IMR-90 (cell line): ENCODE measurements around the gene SREBF2. TPM values are rescaled to one million over a fixed set of nuclear protein-coding genes. Genes with fewer than 3 reads are reported as not detected.

Experiments used
- ATAC-seq: fragments of 200-7000 bp; cut with Tn5 transposase; 2 replicates; pipeline ENCODE4 v1.9.1; 2020; ENCODE audit warnings: low read depth, mild to moderate bottlenecking, moderate library complexity
- BruUV-seq: library from RNA; stranded (reverse); fragments of 400-500 nt; replicated peaks from 2 replicates; lab custom pipeline; 2021; lab: Mats Ljungman, UMichigan
- CTCF ChIA-PET: fragments of 300-600 bp; formaldehyde crosslinking; extraction: SDS; loops from one replicate; lab custom pipeline; 2021; ENCODE audit warnings: antibody characterized with exemption; lab: Yijun Ruan, JAX
- POLR2A ChIA-PET: fragments of 300-600 bp; sonication (Branson Sonifier 250); formaldehyde crosslinking; loops from one replicate; lab custom pipeline; 2022; ENCODE audit warnings: antibody characterized with exemption; ENCODE audit not compliant: unreplicated experiment; lab: Charles Lee
- DNase-seq: peaks from one replicate; pipeline ENCODE4 v3.0.0; 2013
- H2AFZ ChIP-seq: replicated peaks from 2 replicates; pipeline ENCODE3; 2013; ENCODE audit warnings: low read length, mild to moderate bottlenecking; ENCODE audit not compliant: poor library complexity
- H2AK5ac ChIP-seq: 2 replicates; pipeline ENCODE4 v1.6.1; 2013; ENCODE audit warnings: low read depth, low read length, inconsistent platforms
- H2AK9ac ChIP-seq: replicated peaks from 2 replicates; pipeline ENCODE3; 2013; ENCODE audit warnings: mild to moderate bottlenecking, low read depth, low read length, moderate library complexity; ENCODE audit not compliant: poor library complexity
- H2BK120ac ChIP-seq: 2 replicates; pipeline ENCODE4 v1.6.1; 2013; ENCODE audit warnings: low read depth, low read length, inconsistent platforms
- H2BK15ac ChIP-seq: 3 replicates; pipeline ENCODE4 v1.6.1; 2013; ENCODE audit warnings: low read depth, low read length, inconsistent platforms
- H2BK20ac ChIP-seq: 2 replicates; pipeline ENCODE4 v1.6.1; 2013; ENCODE audit warnings: low read depth, mild to moderate bottlenecking, inconsistent platforms, low read length, moderate library complexity
- H2BK5ac ChIP-seq: 2 replicates; pipeline ENCODE4 v1.6.1; 2013; ENCODE audit warnings: mild to moderate bottlenecking, low read depth, low read length, inconsistent platforms; ENCODE audit not compliant: poor library complexity, severe bottlenecking
- H3K14ac ChIP-seq: replicated peaks from 2 replicates; pipeline ENCODE4 v1.6.1; 2013; ENCODE audit warnings: low read depth, low read length, inconsistent platforms
- H3K18ac ChIP-seq: 2 replicates; pipeline ENCODE4 v1.6.1; 2013; ENCODE audit warnings: low read depth, low read length, control low read depth
- H3K23ac ChIP-seq: 2 replicates; pipeline ENCODE4 v1.6.1; 2013; ENCODE audit warnings: low read depth, low read length, inconsistent platforms
- H3K27ac ChIP-seq: 2 replicates; pipeline ENCODE4 v1.5.1; 2013; ENCODE audit warnings: mild to moderate bottlenecking, control low read depth, low read length; ENCODE audit not compliant: insufficient read depth
- H3K27me3 ChIP-seq: 2 replicates; pipeline ENCODE4 v1.6.1; 2013; ENCODE audit warnings: low read length; ENCODE audit not compliant: control insufficient read depth, insufficient read depth
- H3K36me3 ChIP-seq: 2 replicates; pipeline ENCODE4 v1.6.1; 2013; ENCODE audit warnings: low read length, mixed read lengths; ENCODE audit not compliant: control insufficient read depth, insufficient read depth
- H3K4ac ChIP-seq: 2 replicates; pipeline ENCODE4 v1.6.1; 2013; ENCODE audit warnings: low read depth, low read length, inconsistent platforms
- H3K4me1 ChIP-seq: 2 replicates; pipeline ENCODE4 v1.6.1; 2013; ENCODE audit warnings: low read length, mixed read lengths; ENCODE audit not compliant: control insufficient read depth, insufficient read depth
- H3K4me2 ChIP-seq: 2 replicates; pipeline ENCODE4 v1.6.1; 2013; ENCODE audit warnings: low read depth, mild to moderate bottlenecking, control low read depth, low read length, moderate library complexity
- H3K4me3 ChIP-seq: 2 replicates; pipeline ENCODE4 v1.5.1; 2013; ENCODE audit warnings: low read depth, mild to moderate bottlenecking, control low read depth, low read length, moderate library complexity; ENCODE audit not compliant: insufficient read depth
- H3K56ac ChIP-seq: 2 replicates; pipeline ENCODE4 v1.6.1; 2013; ENCODE audit warnings: low read length, inconsistent platforms; ENCODE audit not compliant: insufficient read depth; ENCODE audit errors: extremely low read depth
- H3K79me1 ChIP-seq, 2 experiments: 2 replicates each; pipeline ENCODE4 v1.6.1; 2013; ENCODE audit warnings: low read length in 2 of 2, inconsistent platforms in 1 of 2, low read depth in 1 of 2
- H3K9ac ChIP-seq: 2 replicates; pipeline ENCODE4 v1.6.1; 2013; ENCODE audit warnings: low read depth, low read length, control low read depth
- H3K9me1 ChIP-seq: 2 replicates; pipeline ENCODE4 v1.6.1; 2013; ENCODE audit warnings: low read length, inconsistent platforms; ENCODE audit not compliant: insufficient read depth
- H3K9me3 ChIP-seq: 2 replicates; pipeline ENCODE4 v1.6.1; 2013; ENCODE audit warnings: low read length; ENCODE audit not compliant: control insufficient read depth, insufficient read depth
- H4K20me1 ChIP-seq: 2 replicates; pipeline ENCODE4 v1.6.1; 2013; ENCODE audit warnings: low read length, inconsistent platforms; ENCODE audit not compliant: insufficient read depth
- H4K5ac ChIP-seq: 2 replicates; pipeline ENCODE4 v1.6.1; 2013; ENCODE audit warnings: mild to moderate bottlenecking, low read depth, low read length, control low read depth
- H4K8ac ChIP-seq, 2 experiments: 2 replicates each; pipeline ENCODE4 v1.6.1; 2013; ENCODE audit warnings: low read depth in 2 of 2, low read length in 2 of 2, control low read depth in 1 of 2, inconsistent platforms in 1 of 2
- H4K91ac ChIP-seq: 2 replicates; pipeline ENCODE4 v1.6.1; 2013; ENCODE audit warnings: low read depth, low read length, inconsistent platforms; ENCODE audit not compliant: insufficient read depth
- BHLHE40 ChIP-seq: fragments of 150-350 bp; IDR thresholded peaks from 2 replicates; pipeline ENCODE4 v1.6.1; 2016; ENCODE audit warnings: mild to moderate bottlenecking, low read depth, low read length
- CEBPB ChIP-seq: IDR thresholded peaks from 2 replicates; pipeline ENCODE4 v1.6.1; 2012; ENCODE audit warnings: low read depth, low read length, improper control_type of control experiment
- CHD1 ChIP-seq: IDR thresholded peaks from 2 replicates; pipeline ENCODE4 v1.6.1; 2012; ENCODE audit warnings: low read depth, low read length, improper control_type of control experiment
- CTCF ChIP-seq: conservative IDR thresholded peaks from 2 replicates; pipeline ENCODE4 v1.5.1; 2012; ENCODE audit warnings: mild to moderate bottlenecking, low read depth, low read length, improper control_type of control experiment
- FOS ChIP-seq: fragments of 150-350 bp; IDR thresholded peaks from 2 replicates; pipeline ENCODE4 v1.6.1; 2016; ENCODE audit warnings: low read depth, low read length
- MAFK ChIP-seq: IDR thresholded peaks from 2 replicates; pipeline ENCODE4 v1.6.1; 2012; ENCODE audit warnings: low read depth, low read length, improper control_type of control experiment
- MAZ ChIP-seq: IDR thresholded peaks from 2 replicates; pipeline ENCODE4 v1.6.1; 2012; ENCODE audit warnings: low read depth, mild to moderate bottlenecking, low read length, improper control_type of control experiment, moderate library complexity, borderline replicate concordance
- MXI1 ChIP-seq: IDR thresholded peaks from 2 replicates; pipeline ENCODE4 v1.6.1; 2012; ENCODE audit warnings: low read depth, mild to moderate bottlenecking, low read length, moderate library complexity, borderline replicate concordance
- NFE2L2 ChIP-seq: fragments of 150-350 bp; IDR thresholded peaks from 2 replicates; pipeline ENCODE4 v1.6.1; 2016; ENCODE audit warnings: low read depth, mild to moderate bottlenecking, low read length
- POLR2A ChIP-seq: IDR thresholded peaks from 2 replicates; pipeline ENCODE4 v1.6.1; 2012; ENCODE audit warnings: mild to moderate bottlenecking, low read depth, low read length
- RAD21 ChIP-seq: IDR thresholded peaks from 2 replicates; pipeline ENCODE4 v1.6.1; 2012; ENCODE audit warnings: low read length, improper control_type of control experiment
- RCOR1 ChIP-seq: IDR thresholded peaks from 2 replicates; pipeline ENCODE4 v1.6.1; 2012; ENCODE audit warnings: mild to moderate bottlenecking, low read length, improper control_type of control experiment; ENCODE audit not compliant: insufficient replicate concordance
- RFX5 ChIP-seq: IDR thresholded peaks from 2 replicates; pipeline ENCODE4 v1.8.0; 2012; ENCODE audit warnings: low read depth, mild to moderate bottlenecking, low read length, moderate library complexity
- SMC3 ChIP-seq: fragments of 150-350 bp; IDR thresholded peaks from 2 replicates; pipeline ENCODE4 v1.6.1; 2016; ENCODE audit warnings: low read depth, mild to moderate bottlenecking, antibody characterized with exemption, low read length, moderate library complexity
- WGBS, 2 experiments: methylation state at CpG; one replicate each; pipeline versions ENCODE4 v1.1.5 to v1.1.7; 2013; ENCODE audit warnings: missing lambda C conversion rate in 2 of 2; ENCODE audit not compliant: insufficient read length in 1 of 2; ENCODE audit errors: extremely low coverage in 2 of 2; 5-methylcytosine and 5-hydroxymethylcytosine counted together
- dilution Hi-C: fragments of 300-500 bp; cut with HindIII; formaldehyde crosslinking; loops from one replicate; pipeline ENCODE4 v1.14.3; 2018; ENCODE audit warnings: low sequenced_read_pairs; ENCODE audit not compliant: unreplicated experiment
- in situ Hi-C: fragments of 300-500 bp; cut with MboI; formaldehyde crosslinking; loops from 3 replicates; pipeline ENCODE4 v1.14.3; 2019; ENCODE audit warnings: low sequenced_read_pairs, inconsistent platforms, mixed read lengths
- intact Hi-C: fragments of 100-400 bp; cut with micrococcal nuclease; formaldehyde crosslinking; loops from 2 replicates; pipeline ENCODE4 v1.10.0; 2022
- polyA plus RNA-seq, 3 experiments: library from polyadenylated mRNA; depleted of rRNA; stranded (reverse); fragments of >200 nt; gene quantifications; 2 replicates each; pipeline ENCODE4 v1.2.3, GENCODE V29; 2012; ENCODE audit warnings: low replicate concordance in 1 of 3
- total RNA-seq: library from RNA; depleted of rRNA; stranded (reverse); fragments of >200 nt; gene quantifications from 2 replicates; pipeline ENCODE4 v1.2.3, GENCODE V29; 2012
- TF ChIP-seq, protein P1 (sequence below): fragments of 150-350 bp; IDR thresholded peaks from 2 replicates; pipeline ENCODE4 v1.6.1; 2017; ENCODE audit warnings: mild to moderate bottlenecking, antibody characterized with exemption, low read length, low read depth
- TF ChIP-seq, protein P2 (sequence below): fragments of 150-350 bp; IDR thresholded peaks from 2 replicates; pipeline ENCODE4 v1.6.1; 2016; ENCODE audit warnings: low read depth, mild to moderate bottlenecking, low read length, moderate library complexity, borderline replicate concordance

Gene SREBF2
- total and polyA plus RNA-seq, 2 of the 4 experiments (the other 2 are of a cell fraction), result 8.1 to 47.4 TPM

GRCh38 chr22:41913040-41913719 is 80.3 kb downstream of the SREBF2 start:
- dilution Hi-C loops, result no loop called here
- H4K5ac ChIP-seq, result no peak overlapping the region
- no peaks in the 10 kb centered on the region; the same call in 1 of the 2 replicates for H3K9me1 ChIP-seq
- peaks cover 2% of the 10 kb centered on the region; the same call in 1 of the 2 replicates for H3K4me1 ChIP-seq
- peaks cover 83% of the 10 kb centered on the region for H3K27me3 ChIP-seq
- no peak overlapping the region for H2AFZ ChIP-seq
- H3K23ac ChIP-seq, result no peak overlapping the region
- no peak overlapping the region for H2AK9ac ChIP-seq
- intact Hi-C loops, result no loop called here
- no peak overlapping the region for H2AK5ac ChIP-seq
- no peaks in the 10 kb centered on the region for H3K9me3 ChIP-seq
- peaks cover 3% of the 10 kb centered on the region for H4K20me1 ChIP-seq
- no peak overlapping the region for H3K4me3 ChIP-seq
- no peak overlapping the region for H2BK15ac ChIP-seq
- ChIA-PET POLR2A (no interaction called here), CTCF (no interaction called here)
- no peak overlapping the region for H3K4ac ChIP-seq
- H2BK20ac ChIP-seq, result no peak overlapping the region
- H3K9ac ChIP-seq, result no peak overlapping the region
- in situ Hi-C loops, result no loop called here
- BruUV-seq, result no TSS peak
- 60% methylated on average over 1 of the region's 11 CpGs; no CpG with 5 or more reads in 1 of the 2 experiments for WGBS, 2 experiments
- H2BK5ac ChIP-seq, result no peak overlapping the region
- H4K91ac ChIP-seq, result no peak overlapping the region
- DNase-seq (no peak), ATAC-seq (no peak)
- no peak overlapping the region for H2BK120ac ChIP-seq
- no peak overlapping the region for H3K27ac ChIP-seq
- H3K36me3 ChIP-seq, result no peaks in the 10 kb centered on the region
- no peak overlapping the region for H3K18ac ChIP-seq
- H3K14ac ChIP-seq, result no peak overlapping the region
- no peak overlapping the region for H3K56ac ChIP-seq
- TF ChIP-seq SMC3 (no peak), POLR2A (no peak), CEBPB (no peak), FOS (no peak), MAZ (no peak), RAD21 (no peak), RFX5 (no peak), MAFK (no peak), CTCF (no peak), NFE2L2 (no peak), MXI1 (no peak), BHLHE40 (no peak), RCOR1 (no peak), CHD1 (no peak)
- TF ChIP-seq, protein P1, sequence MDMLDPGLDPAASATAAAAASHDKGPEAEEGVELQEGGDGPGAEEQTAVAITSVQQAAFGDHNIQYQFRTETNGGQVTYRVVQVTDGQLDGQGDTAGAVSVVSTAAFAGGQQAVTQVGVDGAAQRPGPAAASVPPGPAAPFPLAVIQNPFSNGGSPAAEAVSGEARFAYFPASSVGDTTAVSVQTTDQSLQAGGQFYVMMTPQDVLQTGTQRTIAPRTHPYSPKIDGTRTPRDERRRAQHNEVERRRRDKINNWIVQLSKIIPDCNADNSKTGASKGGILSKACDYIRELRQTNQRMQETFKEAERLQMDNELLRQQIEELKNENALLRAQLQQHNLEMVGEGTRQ, result no peak
- TF ChIP-seq, protein P2, sequence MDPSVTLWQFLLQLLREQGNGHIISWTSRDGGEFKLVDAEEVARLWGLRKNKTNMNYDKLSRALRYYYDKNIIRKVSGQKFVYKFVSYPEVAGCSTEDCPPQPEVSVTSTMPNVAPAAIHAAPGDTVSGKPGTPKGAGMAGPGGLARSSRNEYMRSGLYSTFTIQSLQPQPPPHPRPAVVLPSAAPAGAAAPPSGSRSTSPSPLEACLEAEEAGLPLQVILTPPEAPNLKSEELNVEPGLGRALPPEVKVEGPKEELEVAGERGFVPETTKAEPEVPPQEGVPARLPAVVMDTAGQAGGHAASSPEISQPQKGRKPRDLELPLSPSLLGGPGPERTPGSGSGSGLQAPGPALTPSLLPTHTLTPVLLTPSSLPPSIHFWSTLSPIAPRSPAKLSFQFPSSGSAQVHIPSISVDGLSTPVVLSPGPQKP, result no peak
- no peak overlapping the region for H4K8ac ChIP-seq
- H3K4me2 ChIP-seq, result no peak overlapping the region
- no peaks in the 10 kb centered on the region for H3K79me1 ChIP-seq
